Omental fat pad (tissue), 4 donors: ENCODE results near the gene SRBD1. TPM values are rescaled to one million over a fixed set of nuclear protein-coding genes. Genes with fewer than 3 reads are reported as not detected.

ENCODE experiments used
- ATAC-seq: fragments of 150-250 bp; one replicate; pipeline ENCODE4 v1.9.1; 2016; ENCODE audit warnings: mild to moderate bottlenecking, moderate library complexity; ENCODE audit not compliant: low FRiP score
- DNase-seq: peaks from one replicate; pipeline ENCODE4 v3.0.0-alpha.2; 2019; ENCODE audit warnings: low spot score
- CTCF ChIP-seq, 3 donors: fragments of 450-650 bp; IDR thresholded peaks; one replicate each; pipeline ENCODE4 v1.5.1; 2016 to 2017; ENCODE audit warnings: antibody characterized with exemption in 3 of 3, mild to moderate bottlenecking in 3 of 3, moderate library complexity in 2 of 3
- total RNA-seq, 4 donors: library from RNA; depleted of rRNA; stranded (reverse); fragments of >200 nt; gene quantifications; one replicate each; pipeline ENCODE4 v1.1.0, GENCODE V29; 2016

SRBD1 gene
- total RNA-seq, 4 donors from 2014 or later: 10.3 to 36.4 (median 14.1) TPM

- DNase-seq (no peak), ATAC-seq (no peak)
- TF ChIP-seq CTCF (IDR thresholded peaks at IDR 0.05): no peak
Measured at GRCh38 chr2:45373534-45373933, 237.5 kb downstream of the SRBD1 start.

GRCh38 chr2:45370369-45370768 lies 240.7 kb downstream of the SRBD1 start:
- DNase-seq: no peak
- no peak for TF ChIP-seq CTCF (IDR thresholded peaks at IDR 0.05)
- ATAC-seq: no peak

GRCh38 chr2:45368792-45369191 lies 242.3 kb downstream of the SRBD1 start:
- ATAC-seq (no peak), DNase-seq (no peak)
- TF ChIP-seq CTCF (IDR thresholded peaks at IDR 0.05): no peak

- no peak for TF ChIP-seq CTCF (IDR thresholded peaks at IDR 0.05)
- ATAC-seq (no peak), DNase-seq (no peak)
Measured at GRCh38 chr2:45361666-45362065, 249.4 kb downstream of the SRBD1 start.

- DNase-seq (no peak), ATAC-seq (no peak)
- no peak for TF ChIP-seq CTCF (IDR thresholded peaks at IDR 0.05)
Measured at GRCh38 chr2:45354776-45355175, 256.3 kb downstream of the SRBD1 start.

- no peak for TF ChIP-seq CTCF (IDR thresholded peaks at IDR 0.05)
- ATAC-seq (no peak), DNase-seq (no peak)
Measured at GRCh38 chr2:45353879-45354278, 257.2 kb downstream of the SRBD1 start.

GRCh38 chr2:45352506-45352905 lies 258.6 kb downstream of the SRBD1 start:
- no peak for TF ChIP-seq CTCF (IDR thresholded peaks at IDR 0.05)
- DNase-seq (no peak), ATAC-seq (no peak)
